ENCODE data around the gene BRI3BP.

Gene BRI3BP

DNA sequence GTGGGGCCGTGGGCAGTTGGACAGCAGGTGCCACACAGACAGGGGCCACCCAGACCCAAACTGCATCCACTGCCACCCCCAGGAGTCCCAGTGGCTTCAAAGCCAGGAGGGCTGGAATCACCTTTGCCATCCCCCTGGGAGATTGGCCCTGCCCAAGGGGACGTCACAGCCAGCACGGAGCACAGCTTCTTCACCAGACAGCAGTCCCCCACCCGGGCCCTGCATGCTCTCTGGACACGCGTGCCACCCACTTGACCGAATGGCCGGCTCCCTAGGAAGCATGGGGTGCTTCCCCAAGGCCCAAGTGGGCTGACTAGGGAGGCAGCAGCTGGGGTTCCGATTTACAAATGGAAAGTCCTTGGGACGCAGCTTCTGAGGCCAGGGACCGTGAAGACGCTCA is 21.8 kb upstream of the BRI3BP start:
- Histone ChIP-seq H3K4me3 (ENCODE audit: low read length) (no peak overlapping the region), H3K4me2 (ENCODE audit: low read depth, low read length) (no peak overlapping the region), H3K36me3 (replicated peaks; ENCODE audit: insufficient read depth, low read length) (no peaks in the 10 kb centered on the region)

DNA sequence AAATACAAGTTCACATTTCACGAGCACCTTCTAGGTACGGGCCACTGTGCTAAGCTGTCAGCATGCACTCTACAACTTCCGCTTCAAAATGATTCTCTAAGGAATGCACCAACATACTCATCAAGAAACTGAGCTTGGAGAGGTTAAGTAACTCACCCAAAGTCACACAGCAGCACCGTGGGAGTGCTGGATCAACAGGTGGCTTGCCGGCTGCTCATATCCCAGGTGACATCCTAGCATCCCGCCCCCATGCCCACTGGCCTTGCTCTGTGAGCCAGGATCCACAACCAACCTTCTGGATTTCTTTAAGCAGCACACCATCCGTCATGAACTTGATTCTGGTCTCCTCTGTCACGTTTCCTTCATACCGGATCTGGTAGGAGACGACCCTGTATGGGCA is 21.2 kb upstream of the BRI3BP start:
- Histone ChIP-seq H3K36me3 (replicated peaks; ENCODE audit: insufficient read depth, low read length) (no peaks in the 10 kb centered on the region), H3K4me3 (ENCODE audit: low read length) (no peak overlapping the region), H3K27me3 (replicated peaks; ENCODE audit: insufficient read depth, low read length) (no peaks in the 10 kb centered on the region), H4K20me1 (ENCODE audit: insufficient read depth, low read length) (no peaks in the 10 kb centered on the region), H3K9me2 (replicated peaks; ENCODE audit: insufficient read depth, low read length) (no peaks in the 10 kb centered on the region), H3K9me3 (replicated peaks; ENCODE audit: insufficient read depth, low read length) (no peaks in the 10 kb centered on the region), H3K9ac (ENCODE audit: low read length) (no peak overlapping the region), H2AFZ (ENCODE audit: low read length) (no peak overlapping the region), H3F3A (ENCODE audit: insufficient read depth, low read length) (no peaks in the 10 kb centered on the region), H3K4me1 (ENCODE audit: low read length) (no peaks in the 10 kb centered on the region), H3K79me2 (ENCODE audit: low read length) (no peaks in the 10 kb centered on the region), H3K27ac (ENCODE audit: low read length) (no peak overlapping the region), H3K4me2 (ENCODE audit: low read depth, low read length) (no peak overlapping the region)
- TF ChIP-seq EZH2phosphoT487 (IDR thresholded peaks at IDR 0.05; ENCODE audit: low read length), result no peak
- TF ChIP-seq, protein P1, sequence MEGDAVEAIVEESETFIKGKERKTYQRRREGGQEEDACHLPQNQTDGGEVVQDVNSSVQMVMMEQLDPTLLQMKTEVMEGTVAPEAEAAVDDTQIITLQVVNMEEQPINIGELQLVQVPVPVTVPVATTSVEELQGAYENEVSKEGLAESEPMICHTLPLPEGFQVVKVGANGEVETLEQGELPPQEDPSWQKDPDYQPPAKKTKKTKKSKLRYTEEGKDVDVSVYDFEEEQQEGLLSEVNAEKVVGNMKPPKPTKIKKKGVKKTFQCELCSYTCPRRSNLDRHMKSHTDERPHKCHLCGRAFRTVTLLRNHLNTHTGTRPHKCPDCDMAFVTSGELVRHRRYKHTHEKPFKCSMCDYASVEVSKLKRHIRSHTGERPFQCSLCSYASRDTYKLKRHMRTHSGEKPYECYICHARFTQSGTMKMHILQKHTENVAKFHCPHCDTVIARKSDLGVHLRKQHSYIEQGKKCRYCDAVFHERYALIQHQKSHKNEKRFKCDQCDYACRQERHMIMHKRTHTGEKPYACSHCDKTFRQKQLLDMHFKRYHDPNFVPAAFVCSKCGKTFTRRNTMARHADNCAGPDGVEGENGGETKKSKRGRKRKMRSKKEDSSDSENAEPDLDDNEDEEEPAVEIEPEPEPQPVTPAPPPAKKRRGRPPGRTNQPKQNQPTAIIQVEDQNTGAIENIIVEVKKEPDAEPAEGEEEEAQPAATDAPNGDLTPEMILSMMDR (IDR thresholded peaks at IDR 0.05; ENCODE audit: low read length), result no peak
- no peak for TF ChIP-seq EZH2 (optimal IDR thresholded peaks at IDR 0.05; ENCODE audit: low read depth, low read length)
- DNase-seq, result no peak

More for the DNA sequence above, 21.8 kb upstream of the BRI3BP start:
- no peaks in the 10 kb centered on the region for H3K79me2 ChIP-seq (ENCODE audit: low read length)
- TF ChIP-seq EZH2 (optimal IDR thresholded peaks at IDR 0.05; ENCODE audit: low read depth, low read length) (no peak), EZH2phosphoT487 (IDR thresholded peaks at IDR 0.05; ENCODE audit: low read length) (no peak)
- TF ChIP-seq, protein P1 (IDR thresholded peaks at IDR 0.05; ENCODE audit: low read length), result no peak
- DNase-seq, result no peak
- no peaks in the 10 kb centered on the region for H3K9me2 ChIP-seq (replicated peaks; ENCODE audit: insufficient read depth, low read length)
- no peaks in the 10 kb centered on the region for H3K4me1 ChIP-seq (ENCODE audit: low read length)
- H3K27me3 ChIP-seq (replicated peaks; ENCODE audit: insufficient read depth, low read length), result no peaks in the 10 kb centered on the region
- no peak overlapping the region for H3K9ac ChIP-seq (ENCODE audit: low read length)
- no peaks in the 10 kb centered on the region for H3F3A ChIP-seq (ENCODE audit: insufficient read depth, low read length)
- H4K20me1 ChIP-seq (ENCODE audit: insufficient read depth, low read length), result no peaks in the 10 kb centered on the region
- no peak overlapping the region for H2AFZ ChIP-seq (ENCODE audit: low read length)
- H3K9me3 ChIP-seq (replicated peaks; ENCODE audit: insufficient read depth, low read length), result no peaks in the 10 kb centered on the region
- no peak overlapping the region for H3K27ac ChIP-seq (ENCODE audit: low read length)

DNA sequence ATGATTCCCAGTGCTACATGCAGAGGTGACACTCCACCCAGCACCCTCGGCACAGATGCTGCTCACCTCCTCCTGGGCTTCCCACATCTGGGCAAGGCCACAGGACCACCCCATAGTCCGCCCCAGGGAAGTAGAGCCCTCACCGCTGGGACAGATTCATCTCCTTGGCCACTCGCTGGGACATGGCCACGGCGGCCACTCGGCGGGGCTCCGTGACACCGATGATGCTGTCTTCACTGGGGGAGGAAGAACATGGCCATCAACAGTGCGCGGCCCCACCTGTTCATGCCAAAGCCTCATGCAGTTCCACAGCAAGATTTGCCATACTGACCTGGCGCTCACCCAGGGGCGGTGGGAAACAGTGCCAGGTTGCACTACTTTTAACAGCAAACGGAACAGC is 18.2 kb upstream of the BRI3BP start:
- no peak overlapping the region for H3K27ac ChIP-seq (ENCODE audit: low read length)
- H3K79me2 ChIP-seq (ENCODE audit: low read length), result no peaks in the 10 kb centered on the region
- no peak overlapping the region for H2AFZ ChIP-seq (ENCODE audit: low read length)
- H3K27me3 ChIP-seq (replicated peaks; ENCODE audit: insufficient read depth, low read length), result no peaks in the 10 kb centered on the region
- H3K9ac ChIP-seq (ENCODE audit: low read length), result no peak overlapping the region
- no peaks in the 10 kb centered on the region for H4K20me1 ChIP-seq (ENCODE audit: insufficient read depth, low read length)
- H3K4me3 ChIP-seq (ENCODE audit: low read length), result no peak overlapping the region
- H3K36me3 ChIP-seq (replicated peaks; ENCODE audit: insufficient read depth, low read length), result no peaks in the 10 kb centered on the region
- H3F3A ChIP-seq (ENCODE audit: insufficient read depth, low read length), result no peaks in the 10 kb centered on the region
- no peaks in the 10 kb centered on the region for H3K9me2 ChIP-seq (replicated peaks; ENCODE audit: insufficient read depth, low read length)
- no peaks in the 10 kb centered on the region for H3K4me1 ChIP-seq (ENCODE audit: low read length)
- H3K4me2 ChIP-seq (ENCODE audit: low read depth, low read length), result no peak overlapping the region
- H3K9me3 ChIP-seq (replicated peaks; ENCODE audit: insufficient read depth, low read length), result no peaks in the 10 kb centered on the region
- no peak for TF ChIP-seq EZH2phosphoT487 (IDR thresholded peaks at IDR 0.05; ENCODE audit: low read length)
- TF ChIP-seq EZH2 (optimal IDR thresholded peaks at IDR 0.05; ENCODE audit: low read depth, low read length), result no peak
- TF ChIP-seq, protein P1 (IDR thresholded peaks at IDR 0.05; ENCODE audit: low read length), result no peak
- DNase-seq, result no peak

Data from MM.1S (cell line).